K562 (cell line): ENCODE results near the gene MILR1. TPM values are rescaled to one million over a fixed set of nuclear protein-coding genes. Genes with fewer than 3 reads are reported as not detected.

ENCODE experiments used
- CBX1 ChIP-seq: sonication (generic); IDR thresholded peaks from 2 replicates; pipeline ENCODE4 v1.6.1; 2016; ENCODE audit warnings: antibody characterized with exemption, low read depth, mild to moderate bottlenecking
- HCFC1 ChIP-seq: IDR thresholded peaks from 2 replicates; pipeline ENCODE4 v1.6.1; 2012; ENCODE audit warnings: low read depth, low read length, improper control_type of control experiment
- HNRNPH1 ChIP-seq: fragments of 200-400 bp; formaldehyde crosslinking; optimal IDR thresholded peaks from 2 replicates; pipeline ENCODE3; 2017; ENCODE audit warnings: low read depth, mild to moderate bottlenecking, low read length, moderate library complexity
- ILF3 ChIP-seq: fragments of 450-650 bp; IDR thresholded peaks from 2 replicates; pipeline ENCODE4 v1.6.1; 2018; ENCODE audit warnings: antibody characterized with exemption, mild to moderate bottlenecking, moderate library complexity, borderline replicate concordance
- JUN ChIP-seq, 2 experiments: sonication (generic) in 1 of 2; formaldehyde crosslinking in 1 of 2; IDR thresholded peaks; 2 replicates each; pipeline versions ENCODE4 v1.6.1 to v1.8.0; 2012 to 2022; ENCODE audit warnings: borderline replicate concordance in 2 of 2, mild to moderate bottlenecking in 2 of 2, improper control_type of control experiment in 1 of 2, low read depth in 1 of 2, low read length in 1 of 2, missing genetic modification reagents in 1 of 2
- KLF1 ChIP-seq: fragments of 450-650 bp; IDR thresholded peaks from 2 replicates; pipeline ENCODE4 v1.6.1; 2016; ENCODE audit warnings: missing genetic modification characterization, missing compliant biosample characterization
- NFIC ChIP-seq: fragments of 450-650 bp; IDR thresholded peaks from 2 replicates; pipeline ENCODE4 v1.6.1; 2017; ENCODE audit warnings: mild to moderate bottlenecking, inconsistent platforms
- YY1 ChIP-seq, 3 experiments: IDR thresholded peaks; 2 replicates each; pipeline ENCODE4 v1.6.1; 2011; ENCODE audit warnings: low read length in 2 of 3, mild to moderate bottlenecking in 2 of 3, moderate library complexity in 2 of 3, borderline replicate concordance in 1 of 3, control low read depth in 1 of 3, low read depth in 1 of 3; ENCODE audit not compliant: insufficient read depth in 3 of 3, insufficient replicate concordance in 2 of 3, control insufficient read depth in 1 of 3, insufficient read length in 1 of 3; ENCODE audit errors: extremely low read depth in 1 of 3
- ZFP30 ChIP-seq: fragments of 250-450 bp; sonication (Bioruptor Pico); IDR thresholded peaks from 2 replicates; pipeline ENCODE4 v1.8.0; 2022; ENCODE audit warnings: moderate library complexity, mild to moderate bottlenecking, inconsistent platforms, borderline replicate concordance
- ZNF212 ChIP-seq: fragments of 450-650 bp; formaldehyde crosslinking; IDR thresholded peaks from 2 replicates; pipeline ENCODE4 v1.4.0; 2020; ENCODE audit warnings: mild to moderate bottlenecking
- ZNF75A ChIP-seq: fragments of 450-650 bp; formaldehyde crosslinking; IDR thresholded peaks from 2 replicates; pipeline ENCODE4 v1.4.0; 2020; ENCODE audit warnings: mild to moderate bottlenecking
- polyA plus RNA-seq, 8 experiments: library from polyadenylated mRNA; depleted of rRNA in 4 of 8; stranded (reverse) in 5 of 8; unstranded in 3 of 8; fragments of >200 nt; fragmentation: Nextera tagmentation in 2 of 8; fragmentation: Illumina TruSeq in 1 of 8; extraction: Ambion mirVana in 2 of 8; extraction: Trizol in 1 of 8; gene quantifications; 2 replicates each; pipeline versions ENCODE4 v1.2.1 to v1.2.3, GENCODE V29; 2011 to 2014; ENCODE audit warnings: inconsistent platforms in 1 of 8, missing spikeins in 1 of 8
- total RNA-seq, 7 experiments: library from RNA; depleted of rRNA in 6 of 7; stranded (reverse); fragments of >200 nt in 6 of 7; fragmentation: Illumina TruSeq in 2 of 7; extraction: Trizol in 2 of 7; gene quantifications; 2 replicates each; pipeline versions ENCODE4 v1.2.1 to v1.2.3, GENCODE V29; 2011 to 2021; ENCODE audit warnings: low replicate concordance in 1 of 7
- TF ChIP-seq, protein P1 (sequence below): fragments of 250-450 bp; sonication (Bioruptor Pico); IDR thresholded peaks from 2 replicates; pipeline ENCODE4 v1.4.0; 2020; ENCODE audit warnings: mild to moderate bottlenecking, moderate library complexity, borderline replicate concordance
- TF ChIP-seq, protein P2 (sequence below): fragments of 450-650 bp; IDR thresholded peaks from 2 replicates; pipeline ENCODE4 v1.6.1; 2017; ENCODE audit warnings: antibody characterized with exemption, mild to moderate bottlenecking
- TF ChIP-seq, protein P3 (sequence below): fragments of 250-450 bp; sonication (Bioruptor Pico); IDR thresholded peaks from 2 replicates; pipeline ENCODE4 v1.8.0; 2022; ENCODE audit warnings: inconsistent platforms, mild to moderate bottlenecking, moderate library complexity, borderline replicate concordance
- TF ChIP-seq, protein P4 (sequence below): sonication (generic); formaldehyde crosslinking; IDR thresholded peaks from 2 replicates; pipeline ENCODE4 v1.8.0; 2022; ENCODE audit warnings: mild to moderate bottlenecking, missing genetic modification reagents
- TF ChIP-seq, protein P5 (sequence below): fragments of 250-450 bp; sonication (Bioruptor Pico); IDR thresholded peaks from 2 replicates; pipeline ENCODE4 v1.4.0; 2020; ENCODE audit warnings: mild to moderate bottlenecking

The MILR1 gene
- total and polyA plus RNA-seq, 9 of the 15 experiments (the other 6 are each of a cell fraction or from before 2014, with no cell fraction given): 3.8 to 14.1 (median 7.1) TPM

DNA sequence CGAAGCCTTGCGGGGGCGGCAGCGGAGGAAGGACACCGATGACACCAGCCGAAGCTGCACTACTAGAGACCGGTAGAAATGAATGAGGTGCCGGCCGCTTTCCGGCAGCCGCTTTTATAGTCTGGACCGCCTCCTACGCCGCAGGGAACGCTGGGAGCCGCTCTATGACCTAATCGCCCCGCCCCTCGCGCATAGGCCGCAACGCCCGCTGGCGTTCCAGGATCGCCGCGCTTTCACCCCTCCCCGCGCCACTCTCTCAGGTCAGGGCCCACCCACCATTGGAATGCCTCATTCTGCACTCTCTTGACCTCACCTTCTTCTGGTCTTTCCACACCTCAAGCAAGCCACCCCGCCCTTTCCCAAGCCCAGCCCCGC lies 57.3 kb downstream of the MILR1 start, which contains the start of gene DDX5 (continued):
- TF ChIP-seq, protein P1, sequence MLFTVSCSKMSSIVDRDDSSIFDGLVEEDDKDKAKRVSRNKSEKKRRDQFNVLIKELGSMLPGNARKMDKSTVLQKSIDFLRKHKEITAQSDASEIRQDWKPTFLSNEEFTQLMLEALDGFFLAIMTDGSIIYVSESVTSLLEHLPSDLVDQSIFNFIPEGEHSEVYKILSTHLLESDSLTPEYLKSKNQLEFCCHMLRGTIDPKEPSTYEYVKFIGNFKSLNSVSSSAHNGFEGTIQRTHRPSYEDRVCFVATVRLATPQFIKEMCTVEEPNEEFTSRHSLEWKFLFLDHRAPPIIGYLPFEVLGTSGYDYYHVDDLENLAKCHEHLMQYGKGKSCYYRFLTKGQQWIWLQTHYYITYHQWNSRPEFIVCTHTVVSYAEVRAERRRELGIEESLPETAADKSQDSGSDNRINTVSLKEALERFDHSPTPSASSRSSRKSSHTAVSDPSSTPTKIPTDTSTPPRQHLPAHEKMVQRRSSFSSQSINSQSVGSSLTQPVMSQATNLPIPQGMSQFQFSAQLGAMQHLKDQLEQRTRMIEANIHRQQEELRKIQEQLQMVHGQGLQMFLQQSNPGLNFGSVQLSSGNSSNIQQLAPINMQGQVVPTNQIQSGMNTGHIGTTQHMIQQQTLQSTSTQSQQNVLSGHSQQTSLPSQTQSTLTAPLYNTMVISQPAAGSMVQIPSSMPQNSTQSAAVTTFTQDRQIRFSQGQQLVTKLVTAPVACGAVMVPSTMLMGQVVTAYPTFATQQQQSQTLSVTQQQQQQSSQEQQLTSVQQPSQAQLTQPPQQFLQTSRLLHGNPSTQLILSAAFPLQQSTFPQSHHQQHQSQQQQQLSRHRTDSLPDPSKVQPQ (CRISPR knock-in tag): no peak
- peak; percentile 64; the same call in 1 of the 2 replicates for TF ChIP-seq HCFC1
- TF ChIP-seq KLF1: peak; percentile 98
- TF ChIP-seq NFIC: peak; percentile 63; the same call in 1 of the 2 replicates
- peak; percentile 68; the same call in 1 of the 2 replicates for TF ChIP-seq CBX1
- no peak for TF ChIP-seq ZFP30
- TF ChIP-seq ZNF212 (CRISPR knock-in tag): no peak
- TF ChIP-seq, protein P2, sequence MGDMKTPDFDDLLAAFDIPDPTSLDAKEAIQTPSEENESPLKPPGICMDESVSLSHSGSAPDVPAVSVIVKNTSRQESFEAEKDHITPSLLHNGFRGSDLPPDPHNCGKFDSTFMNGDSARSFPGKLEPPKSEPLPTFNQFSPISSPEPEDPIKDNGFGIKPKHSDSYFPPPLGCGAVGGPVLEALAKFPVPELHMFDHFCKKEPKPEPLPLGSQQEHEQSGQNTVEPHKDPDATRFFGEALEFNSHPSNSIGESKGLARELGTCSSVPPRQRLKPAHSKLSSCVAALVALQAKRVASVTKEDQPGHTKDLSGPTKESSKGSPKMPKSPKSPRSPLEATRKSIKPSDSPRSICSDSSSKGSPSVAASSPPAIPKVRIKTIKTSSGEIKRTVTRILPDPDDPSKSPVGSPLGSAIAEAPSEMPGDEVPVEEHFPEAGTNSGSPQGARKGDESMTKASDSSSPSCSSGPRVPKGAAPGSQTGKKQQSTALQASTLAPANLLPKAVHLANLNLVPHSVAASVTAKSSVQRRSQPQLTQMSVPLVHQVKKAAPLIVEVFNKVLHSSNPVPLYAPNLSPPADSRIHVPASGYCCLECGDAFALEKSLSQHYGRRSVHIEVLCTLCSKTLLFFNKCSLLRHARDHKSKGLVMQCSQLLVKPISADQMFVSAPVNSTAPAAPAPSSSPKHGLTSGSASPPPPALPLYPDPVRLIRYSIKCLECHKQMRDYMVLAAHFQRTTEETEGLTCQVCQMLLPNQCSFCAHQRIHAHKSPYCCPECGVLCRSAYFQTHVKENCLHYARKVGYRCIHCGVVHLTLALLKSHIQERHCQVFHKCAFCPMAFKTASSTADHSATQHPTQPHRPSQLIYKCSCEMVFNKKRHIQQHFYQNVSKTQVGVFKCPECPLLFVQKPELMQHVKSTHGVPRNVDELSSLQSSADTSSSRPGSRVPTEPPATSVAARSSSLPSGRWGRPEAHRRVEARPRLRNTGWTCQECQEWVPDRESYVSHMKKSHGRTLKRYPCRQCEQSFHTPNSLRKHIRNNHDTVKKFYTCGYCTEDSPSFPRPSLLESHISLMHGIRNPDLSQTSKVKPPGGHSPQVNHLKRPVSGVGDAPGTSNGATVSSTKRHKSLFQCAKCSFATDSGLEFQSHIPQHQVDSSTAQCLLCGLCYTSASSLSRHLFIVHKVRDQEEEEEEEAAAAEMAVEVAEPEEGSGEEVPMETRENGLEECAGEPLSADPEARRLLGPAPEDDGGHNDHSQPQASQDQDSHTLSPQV: no peak
- no peak for TF ChIP-seq ZNF75A (CRISPR knock-in tag)
- TF ChIP-seq YY1 (IDR thresholded peaks at IDR 0.05; ENCODE audit: borderline replicate concordance in 1 of 3, control insufficient read depth in 1 of 3, extremely low read depth in 1 of 3, insufficient read depth in 3 of 3, insufficient read length in 1 of 3, insufficient replicate concordance in 2 of 3, low read depth in 1 of 3, low read length in 2 of 3): peak in 1 of 3 experiments; percentile 77
- TF ChIP-seq, protein P3, sequence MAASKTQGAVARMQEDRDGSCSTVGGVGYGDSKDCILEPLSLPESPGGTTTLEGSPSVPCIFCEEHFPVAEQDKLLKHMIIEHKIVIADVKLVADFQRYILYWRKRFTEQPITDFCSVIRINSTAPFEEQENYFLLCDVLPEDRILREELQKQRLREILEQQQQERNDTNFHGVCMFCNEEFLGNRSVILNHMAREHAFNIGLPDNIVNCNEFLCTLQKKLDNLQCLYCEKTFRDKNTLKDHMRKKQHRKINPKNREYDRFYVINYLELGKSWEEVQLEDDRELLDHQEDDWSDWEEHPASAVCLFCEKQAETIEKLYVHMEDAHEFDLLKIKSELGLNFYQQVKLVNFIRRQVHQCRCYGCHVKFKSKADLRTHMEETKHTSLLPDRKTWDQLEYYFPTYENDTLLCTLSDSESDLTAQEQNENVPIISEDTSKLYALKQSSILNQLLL (CRISPR knock-in tag): no peak
- TF ChIP-seq, protein P4, sequence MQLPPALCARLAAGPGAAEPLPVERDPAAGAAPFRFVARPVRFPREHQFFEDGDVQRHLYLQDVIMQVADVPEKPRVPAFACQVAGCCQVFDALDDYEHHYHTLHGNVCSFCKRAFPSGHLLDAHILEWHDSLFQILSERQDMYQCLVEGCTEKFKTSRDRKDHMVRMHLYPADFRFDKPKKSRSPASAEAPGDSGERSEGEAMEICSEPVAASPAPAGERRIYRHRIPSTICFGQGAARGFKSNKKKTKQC (CRISPR knock-in tag): 0 out of 2 replicates have a peak, but pooled peaks have one; percentile 64
- peak; percentile 80; the same call in 1 of the 2 replicates for TF ChIP-seq JUN (IDR thresholded peaks at IDR 0.05; ENCODE audit: borderline replicate concordance, low read depth, low read length)
- no peak for TF ChIP-seq JUN (CRISPR knock-in tag; IDR thresholded peaks at IDR 0.05; ENCODE audit: borderline replicate concordance)
- TF ChIP-seq, protein P5, sequence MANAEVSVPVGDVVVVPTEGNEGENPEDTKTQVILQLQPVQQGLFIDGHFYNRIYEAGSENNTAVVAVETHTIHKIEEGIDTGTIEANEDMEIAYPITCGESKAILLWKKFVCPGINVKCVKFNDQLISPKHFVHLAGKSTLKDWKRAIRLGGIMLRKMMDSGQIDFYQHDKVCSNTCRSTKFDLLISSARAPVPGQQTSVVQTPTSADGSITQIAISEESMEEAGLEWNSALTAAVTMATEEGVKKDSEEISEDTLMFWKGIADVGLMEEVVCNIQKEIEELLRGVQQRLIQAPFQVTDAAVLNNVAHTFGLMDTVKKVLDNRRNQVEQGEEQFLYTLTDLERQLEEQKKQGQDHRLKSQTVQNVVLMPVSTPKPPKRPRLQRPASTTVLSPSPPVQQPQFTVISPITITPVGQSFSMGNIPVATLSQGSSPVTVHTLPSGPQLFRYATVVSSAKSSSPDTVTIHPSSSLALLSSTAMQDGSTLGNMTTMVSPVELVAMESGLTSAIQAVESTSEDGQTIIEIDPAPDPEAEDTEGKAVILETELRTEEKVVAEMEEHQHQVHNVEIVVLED (CRISPR knock-in tag): peak; percentile 64
- TF ChIP-seq HNRNPH1: no peak
- TF ChIP-seq ILF3: no peak
